DND-41 (cell line): ENCODE data around the gene DAB1.
"Not testable (repeated sequence)": the region's sequence is repeated elsewhere in the genome, so short reads cannot be mapped to it uniquely, and the experiment has no call there.

Experiments
- ATAC-seq: fragments of 200-7000 bp; cut with Tn5 transposase; 3 replicates; pipeline ENCODE4 v1.9.1; 2021; ENCODE audit warnings: low read depth; ENCODE audit not compliant: insufficient read depth
- DNase-seq: peaks from one replicate; pipeline ENCODE4 v3.0.0-alpha.2; 2020
- H2AFZ ChIP-seq: 2 replicates; pipeline ENCODE4 v1.6.0; 2012; ENCODE audit warnings: low read depth, low read length
- H3K27ac ChIP-seq: 2 replicates; pipeline ENCODE4 v1.5.1; 2012; ENCODE audit warnings: low read length, inconsistent platforms
- H3K27me3 ChIP-seq: fragments of 200-600 bp; sonication (generic); 2 replicates; pipeline ENCODE4 v1.6.0; 2012; ENCODE audit warnings: low read length, mild to moderate bottlenecking, inconsistent platforms; ENCODE audit not compliant: insufficient read depth, poor library complexity
- H3K36me3 ChIP-seq: 2 replicates; pipeline ENCODE4 v1.5.1; 2012; ENCODE audit warnings: low read length, inconsistent platforms; ENCODE audit not compliant: insufficient read depth
- H3K4me1 ChIP-seq: 2 replicates; pipeline ENCODE4 v1.5.1; 2012; ENCODE audit warnings: mild to moderate bottlenecking, low read length; ENCODE audit not compliant: insufficient read depth
- H3K4me2 ChIP-seq: 2 replicates; pipeline ENCODE4 v1.6.0; 2012; ENCODE audit warnings: mild to moderate bottlenecking, moderate library complexity, low read length, inconsistent platforms; ENCODE audit not compliant: insufficient read depth
- H3K4me3 ChIP-seq, 2 experiments: fragments of 200-600 bp in 1 of 2; shearing (Covaris generic) in 1 of 2; 2 replicates each; pipeline ENCODE4 v1.5.1; 2012 to 2016; ENCODE audit warnings: inconsistent platforms in 2 of 2, low read length in 2 of 2, mild to moderate bottlenecking in 2 of 2, low read depth in 1 of 2, moderate library complexity in 1 of 2
- H3K79me2 ChIP-seq: 2 replicates; pipeline ENCODE4 v1.6.0; 2012; ENCODE audit warnings: low read length, inconsistent platforms; ENCODE audit not compliant: insufficient read depth
- H3K9ac ChIP-seq: 2 replicates; pipeline ENCODE4 v1.6.0; 2012; ENCODE audit warnings: low read depth, mild to moderate bottlenecking, inconsistent platforms, low read length, moderate library complexity
- H3K9me3 ChIP-seq: 2 replicates; pipeline ENCODE4 v1.5.1; 2012; ENCODE audit warnings: low read length, moderate library complexity, mild to moderate bottlenecking, inconsistent platforms; ENCODE audit not compliant: insufficient read depth, severe bottlenecking
- H4K20me1 ChIP-seq: 2 replicates; pipeline ENCODE4 v1.6.0; 2012; ENCODE audit warnings: low read length; ENCODE audit not compliant: insufficient read depth
- CTCF ChIP-seq: IDR thresholded peaks from 2 replicates; pipeline ENCODE4 v1.5.1; 2012; ENCODE audit warnings: borderline replicate concordance, low read length, moderate library complexity, mild to moderate bottlenecking; ENCODE audit not compliant: poor library complexity, severe bottlenecking; ENCODE audit errors: extremely low read depth
- EZH2 ChIP-seq: IDR thresholded peaks from 3 replicates; pipeline ENCODE4 v1.6.1; 2012; ENCODE audit warnings: borderline replicate concordance, low read depth, mild to moderate bottlenecking, moderate library complexity, low read length, inconsistent platforms; ENCODE audit not compliant: severe bottlenecking

Gene DAB1

GRCh38 chr1:57222801-57223200 is 201.1 kb downstream of the DAB1 start:
- DNase-seq (no peak), ATAC-seq (no peak)
- Histone ChIP-seq H4K20me1 (no peaks in the 10 kb centered on the region), H3K9me3 (no peaks in the 10 kb centered on the region), H3K4me2 (no peak overlapping the region), H3K27ac (no peak overlapping the region), H3K36me3 (no peaks in the 10 kb centered on the region), H3K9ac (no peak overlapping the region), H3K27me3 (no peaks in the 10 kb centered on the region), H3K79me2 (no peaks in the 10 kb centered on the region), H2AFZ (no peak overlapping the region), H3K4me1 (no peaks in the 10 kb centered on the region), H3K4me3 (no peak overlapping the region)
- TF ChIP-seq EZH2 (no peak), CTCF (no peak)

- no peak overlapping the region for H3K27ac ChIP-seq
- no peak overlapping the region for H3K4me2 ChIP-seq
- no peaks in the 10 kb centered on the region for H3K4me1 ChIP-seq
- H3K36me3 ChIP-seq: no peaks in the 10 kb centered on the region
- H3K27me3 ChIP-seq: no peaks in the 10 kb centered on the region
- ATAC-seq (no peak), DNase-seq (no peak)
- H3K4me3 ChIP-seq: no peak overlapping the region
- no peaks in the 10 kb centered on the region for H3K79me2 ChIP-seq
- H2AFZ ChIP-seq: no peak overlapping the region
- H3K9ac ChIP-seq: no peak overlapping the region
- H3K9me3 ChIP-seq: no peaks in the 10 kb centered on the region
- TF ChIP-seq EZH2: no peak
- TF ChIP-seq CTCF: no peak
- H4K20me1 ChIP-seq: no peaks in the 10 kb centered on the region
Measured at GRCh38 chr1:57222307-57222706, 201.6 kb downstream of the DAB1 start.

- not testable (repeated sequence) for H3K27me3 ChIP-seq, H3K27ac ChIP-seq, H3K9ac ChIP-seq, H2AFZ ChIP-seq, H3K36me3 ChIP-seq, ATAC-seq, DNase-seq, H4K20me1 ChIP-seq, H3K4me2 ChIP-seq, H3K4me3 ChIP-seq, H3K9me3 ChIP-seq, H3K4me1 ChIP-seq, H3K79me2 ChIP-seq
Measured at GRCh38 chr1:57220905-57221304, 203.0 kb downstream of the DAB1 start.

- H3K36me3 ChIP-seq: no peaks in the 10 kb centered on the region
- DNase-seq (no peak), ATAC-seq (no peak)
- no peak overlapping the region for H3K4me2 ChIP-seq
- no peak for TF ChIP-seq CTCF
- no peak for TF ChIP-seq EZH2
- H3K9ac ChIP-seq: no peak overlapping the region
- no peak overlapping the region for H3K4me3 ChIP-seq
- H3K79me2 ChIP-seq: no peaks in the 10 kb centered on the region
- H2AFZ ChIP-seq: no peak overlapping the region
- no peaks in the 10 kb centered on the region for H3K9me3 ChIP-seq
- H4K20me1 ChIP-seq: no peaks in the 10 kb centered on the region
- no peak overlapping the region for H3K27ac ChIP-seq
- no peaks in the 10 kb centered on the region for H3K27me3 ChIP-seq
- H3K4me1 ChIP-seq: no peaks in the 10 kb centered on the region
Measured at GRCh38 chr1:57218487-57219079, 205.3 kb downstream of the DAB1 start.
